ENCODE results near the gene SLMAP.

The SLMAP gene

GRCh38 chr3:57968501-57968900, 212.4 kb downstream of the SLMAP start:
- H3K4me3 Mint-ChIP-seq, result no peak overlapping the region
- no peaks in the 10 kb centered on the region for H3K9me3 Mint-ChIP-seq (ENCODE audit: low read depth)
- H3K36me3 Mint-ChIP-seq, result no peaks in the 10 kb centered on the region
- no peaks in the 10 kb centered on the region for H3K27me3 Mint-ChIP-seq
- peaks cover 9% of the 10 kb centered on the region for H3K4me1 Mint-ChIP-seq (ENCODE audit: low read depth)
- no peak overlapping the region for H3K27ac Mint-ChIP-seq

- Mint-ChIP-seq H3K36me3 (no peaks in the 10 kb centered on the region), H3K4me1 (ENCODE audit: low read depth) (peaks cover 9% of the 10 kb centered on the region), H3K9me3 (ENCODE audit: low read depth) (no peaks in the 10 kb centered on the region), H3K27me3 (no peaks in the 10 kb centered on the region), H3K27ac (no peak overlapping the region), H3K4me3 (no peak overlapping the region)
Measured at GRCh38 chr3:57971975-57972374, 215.9 kb downstream of the SLMAP start.

GRCh38 chr3:57972531-57973111, 216.5 kb downstream of the SLMAP start:
- H3K4me1 Mint-ChIP-seq (ENCODE audit: low read depth), result peaks cover 3% of the 10 kb centered on the region
- no peaks in the 10 kb centered on the region for H3K36me3 Mint-ChIP-seq

DNA sequence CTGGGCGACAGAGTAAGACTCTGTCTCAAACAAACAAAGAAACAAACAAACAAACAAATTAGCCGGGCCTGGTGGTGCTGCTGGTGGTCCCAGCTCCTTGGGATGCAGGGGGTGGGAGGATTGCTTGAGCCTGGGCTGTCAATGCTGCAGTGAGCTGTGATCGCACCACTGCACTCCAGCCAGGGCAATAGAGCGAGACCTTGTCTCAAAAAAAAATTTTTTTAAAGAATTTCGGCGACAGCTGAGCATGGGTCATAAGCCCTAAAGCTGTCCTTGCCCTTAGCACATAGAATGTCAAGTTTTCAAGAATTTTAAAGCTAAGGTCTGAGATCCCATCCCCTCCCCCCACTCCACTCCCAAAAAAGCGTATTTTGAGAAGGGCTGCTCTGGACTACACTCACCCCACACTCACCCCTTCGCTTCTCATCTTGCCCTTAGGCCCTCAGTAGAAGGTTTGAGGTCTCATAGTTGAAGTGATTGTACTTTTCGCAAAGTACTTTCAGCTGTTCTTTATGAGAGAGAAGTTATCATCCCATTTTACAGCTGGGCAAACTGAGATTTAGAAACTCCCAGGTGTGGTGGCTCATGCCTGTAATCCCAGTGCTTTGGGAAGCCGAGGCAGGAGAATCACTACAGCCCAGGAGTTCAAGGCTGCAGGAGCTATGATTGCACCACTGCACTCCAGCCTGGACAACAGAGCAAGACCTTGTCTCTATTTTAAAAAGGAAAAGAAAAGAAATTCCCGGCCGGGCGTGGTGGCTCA, 217.8 kb downstream of the SLMAP start:
- Mint-ChIP-seq H3K27me3 (no peaks in the 10 kb centered on the region), H3K36me3 (no peaks in the 10 kb centered on the region), H3K27ac (no peak overlapping the region), H3K9me3 (ENCODE audit: low read depth) (no peaks in the 10 kb centered on the region), H3K4me3 (no peak overlapping the region), H3K4me1 (ENCODE audit: low read depth) (no peaks in the 10 kb centered on the region)

More at GRCh38 chr3:57972531-57973111, 216.5 kb downstream of the SLMAP start:
- no peaks in the 10 kb centered on the region for H3K27me3 Mint-ChIP-seq
- H3K9me3 Mint-ChIP-seq (ENCODE audit: low read depth), result no peaks in the 10 kb centered on the region
- H3K27ac Mint-ChIP-seq, result no peak overlapping the region
- H3K4me3 Mint-ChIP-seq, result no peak overlapping the region

DNA sequence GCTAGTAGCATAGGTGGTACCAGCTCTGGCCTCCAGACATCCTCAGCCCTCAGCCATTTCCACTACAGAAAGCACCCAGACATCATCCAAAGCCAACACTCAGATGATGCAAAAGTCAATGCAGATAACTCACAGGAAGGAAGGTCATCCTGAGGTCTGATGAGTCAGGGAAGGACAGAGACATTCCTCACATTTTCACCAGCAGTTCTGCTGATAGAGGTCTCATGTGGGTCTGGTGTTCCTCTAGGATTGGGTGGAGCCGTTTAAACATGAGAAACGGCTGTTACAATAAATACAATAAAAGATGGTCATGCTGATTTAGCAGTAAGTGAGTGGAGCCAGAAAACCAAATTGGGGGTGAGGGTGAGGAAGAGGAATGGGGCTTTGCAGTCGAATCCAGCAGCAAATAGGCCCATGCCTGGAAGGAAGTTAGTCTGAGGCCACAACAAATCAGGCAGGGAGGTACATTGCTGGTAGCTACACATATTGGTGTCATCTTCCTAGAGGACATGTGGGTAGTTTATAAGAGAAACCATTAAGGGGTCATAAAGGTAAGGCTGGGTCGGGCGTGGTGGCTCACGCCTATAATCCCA, 218.8 kb downstream of the SLMAP start:
- Mint-ChIP-seq H3K4me1 (ENCODE audit: low read depth) (no peaks in the 10 kb centered on the region), H3K36me3 (no peaks in the 10 kb centered on the region), H3K4me3 (no peak overlapping the region), H3K9me3 (ENCODE audit: low read depth) (no peaks in the 10 kb centered on the region), H3K27me3 (no peaks in the 10 kb centered on the region), H3K27ac (no peak overlapping the region)

- no peak overlapping the region for H3K4me3 Mint-ChIP-seq
- no peak overlapping the region for H3K27ac Mint-ChIP-seq
- H3K4me1 Mint-ChIP-seq (ENCODE audit: low read depth), result peaks cover 3% of the 10 kb centered on the region
- no peaks in the 10 kb centered on the region for H3K27me3 Mint-ChIP-seq
- no peaks in the 10 kb centered on the region for H3K36me3 Mint-ChIP-seq
- no peaks in the 10 kb centered on the region for H3K9me3 Mint-ChIP-seq (ENCODE audit: low read depth)
Measured at GRCh38 chr3:57977818-57978235, 221.7 kb downstream of the SLMAP start.

GRCh38 chr3:57978316-57978715, 222.2 kb downstream of the SLMAP start:
- Mint-ChIP-seq H3K27me3 (no peaks in the 10 kb centered on the region), H3K9me3 (ENCODE audit: low read depth) (no peaks in the 10 kb centered on the region), H3K36me3 (no peaks in the 10 kb centered on the region), H3K27ac (no peak overlapping the region), H3K4me3 (no peak overlapping the region), H3K4me1 (ENCODE audit: low read depth) (peaks cover 5% of the 10 kb centered on the region)
